Hepatic stellate cell (primary cell): Measurements from ENCODE around the gene TRPV2.

ENCODE experiments used
- DNase-seq: peaks from one replicate; pipeline ENCODE4 v3.0.0; 2011; ENCODE audit warnings: low spot score

TRPV2 gene

GRCh38 chr17:16459271-16459670 is 43.9 kb downstream of the TRPV2 start:
- no peak for DNase-seq

- DNase-seq = no peak
Measured at GRCh38 chr17:16459855-16460550, 44.6 kb downstream of the TRPV2 start.

- DNase-seq = no peak
Measured at GRCh38 chr17:16460796-16461605, 45.6 kb downstream of the TRPV2 start.

GRCh38 chr17:16461606-16461866 is 46.2 kb downstream of the TRPV2 start:
- DNase-seq = no peak

GRCh38 chr17:16462070-16462864 is 46.9 kb downstream of the TRPV2 start:
- no peak for DNase-seq

- DNase-seq = no peak
Measured at GRCh38 chr17:16463358-16464302, 48.3 kb downstream of the TRPV2 start.

GRCh38 chr17:16464303-16465051 is 49.1 kb downstream of the TRPV2 start:
- DNase-seq = no peak

- no peak for DNase-seq
Measured at GRCh38 chr17:16465052-16465312, 49.6 kb downstream of the TRPV2 start.

GRCh38 chr17:16465861-16466338 is 50.5 kb downstream of the TRPV2 start:
- DNase-seq = no peak

GRCh38 chr17:16466407-16466806 is 51.0 kb downstream of the TRPV2 start:
- DNase-seq = no peak

GRCh38 chr17:16467044-16467443 is 51.7 kb downstream of the TRPV2 start:
- DNase-seq = no peak

- no peak for DNase-seq
Measured at GRCh38 chr17:16467886-16468285, 52.5 kb downstream of the TRPV2 start.

- DNase-seq = no peak
Measured at GRCh38 chr17:16468428-16468992, 53.1 kb downstream of the TRPV2 start.

- DNase-seq = no peak
Measured at GRCh38 chr17:16470265-16470664, 54.9 kb downstream of the TRPV2 start.

- DNase-seq = no peak
Measured at GRCh38 chr17:16471295-16471694, 55.9 kb downstream of the TRPV2 start.

- DNase-seq = no peak
Measured at GRCh38 chr17:16472539-16472938, 57.2 kb downstream of the TRPV2 start.

GRCh38 chr17:16473044-16474011 is 58.0 kb downstream of the TRPV2 start:
- DNase-seq = no peak

- DNase-seq = peak; percentile 45
Measured at GRCh38 chr17:16474012-16474725, 58.8 kb downstream of the TRPV2 start.

GRCh38 chr17:16475179-16475704 is 59.9 kb downstream of the TRPV2 start:
- DNase-seq = no peak
